HEK293 (cell line): Measurements from ENCODE around the gene FHL2.

Source experiments
- CTCF ChIP-seq: fragments of 450-650 bp; formaldehyde crosslinking; IDR thresholded peaks from 2 replicates; pipeline ENCODE4 v1.5.1; 2016; ENCODE audit warnings: missing biosample characterization, missing genetic modification characterization
- PATZ1 ChIP-seq: fragments of 450-650 bp; formaldehyde crosslinking; IDR thresholded peaks from 2 replicates; pipeline ENCODE4 v1.5.1; 2016; ENCODE audit warnings: missing biosample characterization, missing genetic modification characterization
- YY1 ChIP-seq: fragments of 450-650 bp; formaldehyde crosslinking; IDR thresholded peaks from 2 replicates; pipeline ENCODE4 v1.5.1; 2018; ENCODE audit warnings: missing biosample characterization, missing genetic modification characterization
- ZNF274 ChIP-seq, 2 experiments: fragments of 200-500 bp in 1 of 2; fragments of 450-650 bp in 1 of 2; sonication (Bioruptor generic) in 1 of 2; formaldehyde crosslinking in 1 of 2; IDR thresholded peaks; 2 replicates each; pipeline versions ENCODE4 v1.5.1 to v1.6.1; 2014 to 2016; ENCODE audit warnings: borderline replicate concordance in 1 of 2, inconsistent platforms in 1 of 2, low read length in 1 of 2, missing biosample characterization in 1 of 2, missing genetic modification characterization in 1 of 2

- TF ChIP-seq CTCF, result no peak
- TF ChIP-seq ZNF274 (IDR thresholded peaks at IDR 0.05; ENCODE audit: low read length), result no peak
- TF ChIP-seq ZNF274 (tag by site-specific recombination; IDR thresholded peaks at IDR 0.05; ENCODE audit: borderline replicate concordance), result no peak
- no peak for TF ChIP-seq YY1 (tag by site-specific recombination)
- TF ChIP-seq PATZ1 (tag by site-specific recombination), result no peak
Observed at GRCh38 chr2:105397025-105397722, 1.7 kb downstream of the FHL2 start.
